ENCODE results near the gene GRIFIN.

GRCh38 chr7:2504889-2505375 is 28.7 kb upstream of the GRIFIN start:
- TF ChIP-seq YY1 (IDR thresholded peaks at IDR 0.05; ENCODE audit: insufficient read depth, insufficient read length): no peak
- TF ChIP-seq SUZ12 (IDR thresholded peaks at IDR 0.05; ENCODE audit: extremely low read depth, insufficient read depth, insufficient read length): no peak
- no peak for TF ChIP-seq ZNF274 (IDR thresholded peaks at IDR 0.05; ENCODE audit: low read depth, low read length)

All from NT2/D1 (cell line).